GM12865 (cell line): ENCODE data around the gene SULT1B1.

Experiments
- DNase-seq: peaks from one replicate; pipeline ENCODE4 v3.0.0; 2010; ENCODE audit warnings: low read depth
- H3K4me3 ChIP-seq: 2 replicates; pipeline ENCODE4 v1.5.1; 2011; ENCODE audit warnings: mild to moderate bottlenecking, low read depth, low read length, control low read depth
- TF ChIP-seq, protein P1 (sequence below): IDR thresholded peaks from 2 replicates; pipeline ENCODE4 v1.5.1; 2011; ENCODE audit warnings: low read length, control low read depth, low read depth, inconsistent platforms; ENCODE audit not compliant: insufficient read depth; ENCODE audit errors: missing control alignments

The SULT1B1 gene

DNA sequence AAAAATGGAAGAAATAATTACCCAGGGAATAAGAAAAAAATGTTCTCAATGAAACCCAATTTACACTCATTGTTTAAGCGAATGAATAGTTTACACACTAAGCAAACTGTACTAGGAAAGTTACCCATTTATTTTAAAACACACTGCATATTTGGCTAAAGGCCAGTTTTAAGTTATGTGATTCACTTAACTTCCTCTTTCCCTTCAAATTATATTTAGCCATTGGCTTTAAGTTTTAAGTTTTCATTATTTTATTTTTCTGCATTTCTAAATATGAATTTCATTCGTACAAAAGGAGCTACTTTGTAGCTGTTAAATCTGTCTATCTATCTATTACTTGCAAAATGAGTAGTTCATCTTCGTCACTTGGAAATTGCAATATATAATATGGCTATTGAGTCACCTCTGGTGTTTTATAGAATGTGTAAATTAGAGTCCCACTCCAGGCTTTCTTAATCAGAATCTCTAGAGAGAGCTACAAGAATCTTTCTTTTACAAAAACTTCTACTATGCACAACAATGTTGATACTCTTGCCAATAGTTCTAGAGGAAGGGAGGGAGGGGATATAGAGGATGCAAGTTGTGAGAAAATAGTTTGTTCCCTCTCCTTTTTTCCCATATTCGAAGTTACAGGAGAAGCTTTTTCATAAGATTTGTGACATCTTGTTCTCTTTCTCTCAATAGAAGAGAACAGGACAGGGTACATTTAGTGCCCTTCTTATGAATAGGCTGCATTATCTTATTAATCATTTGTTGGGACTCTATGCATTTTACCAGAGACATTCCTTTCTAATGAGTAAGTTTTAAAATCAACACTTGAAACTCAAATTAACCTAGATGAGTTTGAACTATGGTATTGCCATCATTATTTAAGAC lies 41.8 kb downstream of the SULT1B1 start:
- DNase-seq, result no peak
- TF ChIP-seq, protein P1, sequence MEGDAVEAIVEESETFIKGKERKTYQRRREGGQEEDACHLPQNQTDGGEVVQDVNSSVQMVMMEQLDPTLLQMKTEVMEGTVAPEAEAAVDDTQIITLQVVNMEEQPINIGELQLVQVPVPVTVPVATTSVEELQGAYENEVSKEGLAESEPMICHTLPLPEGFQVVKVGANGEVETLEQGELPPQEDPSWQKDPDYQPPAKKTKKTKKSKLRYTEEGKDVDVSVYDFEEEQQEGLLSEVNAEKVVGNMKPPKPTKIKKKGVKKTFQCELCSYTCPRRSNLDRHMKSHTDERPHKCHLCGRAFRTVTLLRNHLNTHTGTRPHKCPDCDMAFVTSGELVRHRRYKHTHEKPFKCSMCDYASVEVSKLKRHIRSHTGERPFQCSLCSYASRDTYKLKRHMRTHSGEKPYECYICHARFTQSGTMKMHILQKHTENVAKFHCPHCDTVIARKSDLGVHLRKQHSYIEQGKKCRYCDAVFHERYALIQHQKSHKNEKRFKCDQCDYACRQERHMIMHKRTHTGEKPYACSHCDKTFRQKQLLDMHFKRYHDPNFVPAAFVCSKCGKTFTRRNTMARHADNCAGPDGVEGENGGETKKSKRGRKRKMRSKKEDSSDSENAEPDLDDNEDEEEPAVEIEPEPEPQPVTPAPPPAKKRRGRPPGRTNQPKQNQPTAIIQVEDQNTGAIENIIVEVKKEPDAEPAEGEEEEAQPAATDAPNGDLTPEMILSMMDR, result no peak
- no peak overlapping the region for H3K4me3 ChIP-seq

GRCh38 chr4:69717778-69718177 lies 42.6 kb downstream of the SULT1B1 start:
- DNase-seq, result no peak
- TF ChIP-seq, protein P1, result no peak
- H3K4me3 ChIP-seq, result no peak overlapping the region

DNA sequence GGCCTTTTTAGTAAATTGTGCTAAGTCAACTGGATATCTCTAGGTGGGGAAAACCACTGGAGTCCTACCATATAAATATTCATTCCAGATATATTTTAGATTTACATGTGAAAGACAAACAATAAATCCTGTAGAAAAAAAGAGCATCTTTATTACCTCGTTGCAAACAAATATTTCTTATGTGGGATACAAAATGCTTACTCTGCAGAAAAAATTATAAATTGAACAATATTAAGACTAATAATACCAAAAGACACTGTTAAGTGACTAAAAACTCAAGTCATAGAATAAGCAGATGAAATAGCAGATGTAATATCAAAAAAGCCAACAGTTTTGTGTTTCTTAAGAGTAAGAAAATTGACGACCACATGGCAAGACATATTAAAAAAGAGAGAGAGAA lies 43.8 kb downstream of the SULT1B1 start:
- H3K4me3 ChIP-seq, result no peak overlapping the region
- TF ChIP-seq, protein P1, result no peak
- DNase-seq, result no peak

- no peak for DNase-seq
- H3K4me3 ChIP-seq, result no peak overlapping the region
- TF ChIP-seq, protein P1, result no peak
These were observed 46.3 kb downstream of the SULT1B1 start for GRCh38 chr4:69714086-69714485.

DNA sequence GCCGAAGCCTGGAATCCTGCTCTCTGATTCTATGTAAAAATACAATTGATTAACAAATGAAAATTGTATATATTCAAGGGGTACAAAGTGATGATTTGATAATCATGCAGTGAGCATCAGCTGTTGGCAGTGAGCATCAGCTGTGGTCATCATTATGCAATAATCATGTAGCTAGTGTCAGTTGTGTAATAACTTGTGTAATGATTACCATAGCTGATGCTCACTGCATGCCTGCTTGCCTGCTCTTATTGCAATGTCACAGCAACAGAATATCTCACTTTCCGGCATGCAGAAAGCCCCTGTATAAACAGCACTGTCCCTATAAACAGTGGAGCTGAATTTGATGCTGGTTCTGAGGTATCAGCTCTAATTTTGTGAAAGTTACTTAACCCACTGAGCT lies 46.8 kb downstream of the SULT1B1 start:
- DNase-seq, result no peak
- TF ChIP-seq, protein P1, result no peak
- no peak overlapping the region for H3K4me3 ChIP-seq

GRCh38 chr4:69710580-69710979 lies 49.8 kb downstream of the SULT1B1 start:
- no peak overlapping the region for H3K4me3 ChIP-seq
- DNase-seq, result no peak
- TF ChIP-seq, protein P1, result no peak

GRCh38 chr4:69708211-69708610 lies 52.2 kb downstream of the SULT1B1 start:
- no peak overlapping the region for H3K4me3 ChIP-seq
- no peak for DNase-seq
- TF ChIP-seq, protein P1, result no peak
